ENCODE results near the gene DENND1A.

DENND1A gene

DNA sequence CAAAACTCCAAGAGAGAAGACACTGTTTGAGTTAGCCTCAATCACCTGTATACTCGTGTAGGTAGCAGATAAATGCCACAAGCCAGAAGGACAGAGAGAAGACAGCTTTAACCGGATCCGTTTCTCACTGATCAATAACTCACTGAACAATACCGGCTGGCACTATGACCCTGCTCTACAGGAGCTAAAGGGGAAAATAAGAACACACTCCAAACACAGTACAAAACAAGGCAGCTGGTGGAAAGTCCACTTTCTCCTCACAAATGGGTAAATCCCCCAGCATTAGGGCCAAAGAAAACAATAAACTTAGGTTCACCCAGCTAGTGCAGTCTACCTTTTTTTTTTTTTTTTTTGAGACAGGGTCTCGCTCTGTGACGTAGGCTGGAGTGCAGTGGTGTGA lies 404.5 kb downstream of the DENND1A start:
- no peak overlapping the region for H3K4me3 Mint-ChIP-seq
- DNase-seq (ENCODE audit: low spot score) = no peak
- no peaks in the 10 kb centered on the region for H3K27me3 Mint-ChIP-seq (ENCODE audit: low read depth)
- peaks cover 12% of the 10 kb centered on the region for H3K9me3 Mint-ChIP-seq
- H3K27ac Mint-ChIP-seq = no peak overlapping the region
- H3K36me3 Mint-ChIP-seq (ENCODE audit: low read depth) = no peaks in the 10 kb centered on the region
- H3K4me1 Mint-ChIP-seq (ENCODE audit: low read depth) = no peaks in the 10 kb centered on the region

DNA sequence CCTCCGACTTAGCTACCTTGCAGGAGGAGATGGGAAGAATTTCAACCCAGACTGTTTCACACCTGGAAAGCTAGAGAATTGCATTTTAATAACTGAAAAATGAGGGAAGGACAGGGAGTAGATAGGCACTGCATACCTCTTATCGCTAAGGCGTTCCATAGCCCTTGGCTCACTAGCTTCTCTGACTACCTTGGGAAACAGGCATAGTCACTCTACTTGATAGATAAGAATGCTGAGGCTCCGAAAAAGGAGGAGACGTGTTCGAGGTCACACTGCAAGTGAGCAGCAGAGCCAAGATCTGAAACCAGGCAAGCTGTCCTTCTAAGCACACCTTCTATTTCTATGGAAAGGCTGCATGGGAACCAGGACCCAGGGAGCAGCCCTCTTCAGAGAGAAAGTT lies 405.1 kb downstream of the DENND1A start:
- Mint-ChIP-seq H3K36me3 (ENCODE audit: low read depth) (no peaks in the 10 kb centered on the region), H3K27ac (no peak overlapping the region), H3K4me1 (ENCODE audit: low read depth) (no peaks in the 10 kb centered on the region), H3K27me3 (ENCODE audit: low read depth) (no peaks in the 10 kb centered on the region), H3K4me3 (no peak overlapping the region), H3K9me3 (peaks cover 7% of the 10 kb centered on the region)
- DNase-seq (ENCODE audit: low spot score) = no peak

DNA sequence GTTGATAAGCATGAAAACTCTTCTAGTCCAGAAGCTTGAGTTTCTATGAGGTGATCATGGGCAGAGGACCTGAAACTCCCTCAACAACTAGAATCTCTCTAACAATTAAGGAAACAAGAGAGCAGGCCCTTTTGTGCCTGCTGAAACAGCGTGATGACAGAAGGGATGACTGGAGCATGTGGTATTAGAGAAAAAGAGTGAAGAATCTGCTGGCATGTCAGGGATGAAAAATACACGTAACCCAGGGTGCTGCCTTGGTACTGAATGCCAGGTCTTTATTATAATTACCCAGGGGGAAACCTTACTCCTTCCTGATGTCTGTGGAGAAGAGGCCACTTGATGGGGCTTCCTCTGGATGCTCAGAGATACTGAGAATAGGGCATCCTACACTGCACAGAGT lies 406.1 kb downstream of the DENND1A start:
- DNase-seq (ENCODE audit: low spot score) = no peak
- Mint-ChIP-seq H3K36me3 (ENCODE audit: low read depth) (no peaks in the 10 kb centered on the region), H3K9me3 (no peaks in the 10 kb centered on the region), H3K4me1 (ENCODE audit: low read depth) (no peaks in the 10 kb centered on the region), H3K4me3 (no peak overlapping the region), H3K27ac (no peak overlapping the region), H3K27me3 (ENCODE audit: low read depth) (no peaks in the 10 kb centered on the region)

DNA sequence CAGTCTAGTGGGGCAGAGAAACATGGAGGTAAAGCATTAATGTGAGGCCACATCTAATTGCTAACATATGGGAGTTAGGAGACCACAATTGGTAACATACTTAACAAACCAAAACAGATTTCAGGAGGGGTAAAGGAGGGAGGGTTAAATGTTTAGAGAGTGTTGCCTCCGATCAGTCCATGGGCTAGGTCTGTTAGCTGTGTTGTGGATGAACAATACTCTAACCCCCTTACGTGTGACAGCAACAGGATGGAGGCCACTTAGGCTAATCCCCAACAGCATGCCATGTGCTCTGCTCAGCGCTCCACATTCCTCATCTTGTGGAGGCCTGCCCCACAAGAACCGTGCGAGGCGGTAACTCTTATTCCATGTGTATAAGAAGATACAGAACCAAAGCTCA lies 406.9 kb downstream of the DENND1A start:
- Mint-ChIP-seq H3K4me1 (ENCODE audit: low read depth) (no peaks in the 10 kb centered on the region), H3K4me3 (no peak overlapping the region), H3K36me3 (ENCODE audit: low read depth) (no peaks in the 10 kb centered on the region), H3K9me3 (no peaks in the 10 kb centered on the region), H3K27me3 (ENCODE audit: low read depth) (no peaks in the 10 kb centered on the region), H3K27ac (no peak overlapping the region)
- no peak for DNase-seq (ENCODE audit: low spot score)

DNA sequence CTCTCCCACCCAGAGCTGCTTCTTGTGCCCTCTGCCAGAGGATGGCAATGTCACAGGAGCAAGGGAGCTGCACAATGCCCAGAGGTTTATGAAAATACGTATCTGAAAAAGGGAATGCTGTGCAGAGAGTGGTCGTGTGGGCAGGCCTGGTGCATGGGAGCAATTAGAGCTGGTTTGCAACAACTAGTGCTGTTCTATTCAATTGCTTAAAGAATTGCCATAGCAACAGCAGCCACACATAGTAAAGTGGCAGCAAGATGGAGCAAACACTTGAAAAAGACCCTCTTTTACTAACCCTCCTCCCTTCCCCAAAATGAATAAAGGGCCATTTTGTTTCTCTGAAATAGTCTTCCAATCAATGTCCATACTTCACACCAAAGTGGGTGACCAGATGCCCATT lies 407.7 kb downstream of the DENND1A start:
- Mint-ChIP-seq H3K4me3 (no peak overlapping the region), H3K9me3 (no peaks in the 10 kb centered on the region), H3K27ac (no peak overlapping the region), H3K36me3 (ENCODE audit: low read depth) (no peaks in the 10 kb centered on the region), H3K4me1 (ENCODE audit: low read depth) (no peaks in the 10 kb centered on the region), H3K27me3 (ENCODE audit: low read depth) (no peaks in the 10 kb centered on the region)
- DNase-seq (ENCODE audit: low spot score) = no peak

DNA sequence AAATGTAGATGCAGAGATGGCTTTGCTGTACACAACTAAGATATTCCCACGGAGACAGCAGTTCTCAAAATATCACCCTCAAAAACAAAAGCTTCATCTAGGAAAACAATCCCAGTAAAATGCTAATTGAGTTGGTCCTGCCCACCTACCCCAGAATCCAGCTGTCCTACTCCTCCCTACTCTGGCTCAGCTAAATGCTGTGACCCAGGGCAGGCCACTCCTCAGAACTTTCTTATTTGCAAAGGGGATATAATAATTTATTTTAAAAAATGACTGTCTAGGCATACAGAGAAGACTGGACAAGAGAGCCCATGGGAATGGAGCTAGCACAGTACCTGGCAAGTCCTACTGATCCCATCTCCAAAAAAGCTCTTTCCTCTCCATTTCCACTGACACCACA lies 411.6 kb downstream of the DENND1A start:
- Mint-ChIP-seq H3K4me3 (no peak overlapping the region), H3K9me3 (no peaks in the 10 kb centered on the region), H3K36me3 (ENCODE audit: low read depth) (no peaks in the 10 kb centered on the region), H3K27me3 (ENCODE audit: low read depth) (no peaks in the 10 kb centered on the region), H3K27ac (no peak overlapping the region), H3K4me1 (ENCODE audit: low read depth) (no peaks in the 10 kb centered on the region)
- DNase-seq (ENCODE audit: low spot score) = no peak

DNA sequence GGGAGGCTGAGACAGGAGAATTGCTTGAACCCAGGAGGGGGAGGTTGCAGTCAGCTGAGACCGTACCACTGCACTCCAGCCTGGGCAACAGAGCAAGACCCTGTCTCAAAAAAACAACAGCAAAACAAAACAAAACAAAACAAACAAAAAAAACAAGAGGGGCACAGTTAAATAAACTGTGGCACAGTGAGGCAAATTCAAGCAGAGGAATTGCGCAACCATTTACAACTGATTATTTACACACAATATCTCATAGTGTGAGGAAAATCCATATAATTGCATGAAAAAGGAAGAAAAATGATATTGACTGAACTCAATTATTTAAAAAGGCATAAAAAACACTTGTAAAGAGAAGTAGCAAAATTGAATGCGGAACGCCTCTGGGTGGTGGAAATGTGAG lies 412.4 kb downstream of the DENND1A start:
- DNase-seq (ENCODE audit: low spot score) = no peak
- H3K4me3 Mint-ChIP-seq = no peak overlapping the region
- no peaks in the 10 kb centered on the region for H3K9me3 Mint-ChIP-seq
- no peaks in the 10 kb centered on the region for H3K27me3 Mint-ChIP-seq (ENCODE audit: low read depth)
- H3K4me1 Mint-ChIP-seq (ENCODE audit: low read depth) = no peaks in the 10 kb centered on the region
- no peak overlapping the region for H3K27ac Mint-ChIP-seq
- no peaks in the 10 kb centered on the region for H3K36me3 Mint-ChIP-seq (ENCODE audit: low read depth)

DNA sequence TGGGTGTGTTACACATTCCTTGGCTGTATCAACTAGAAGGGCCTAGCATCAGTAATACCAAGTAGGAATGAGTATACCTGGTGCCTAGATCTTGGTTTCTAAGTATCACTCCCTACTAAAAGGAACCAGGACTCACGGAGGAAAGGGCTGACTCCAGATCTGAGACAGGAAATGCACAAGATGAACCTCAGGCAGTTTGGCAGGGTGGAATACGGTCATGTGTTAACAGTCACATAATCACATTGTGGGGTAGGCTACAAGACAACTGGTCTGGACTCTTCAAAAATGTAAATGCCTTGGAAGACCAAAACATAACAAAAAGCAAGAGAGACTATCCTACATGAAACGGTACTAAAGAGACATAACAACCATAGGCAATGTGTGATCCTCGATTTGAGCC lies 415.2 kb downstream of the DENND1A start:
- no peak overlapping the region for H3K27ac Mint-ChIP-seq
- H3K4me3 Mint-ChIP-seq = no peak overlapping the region

DNA sequence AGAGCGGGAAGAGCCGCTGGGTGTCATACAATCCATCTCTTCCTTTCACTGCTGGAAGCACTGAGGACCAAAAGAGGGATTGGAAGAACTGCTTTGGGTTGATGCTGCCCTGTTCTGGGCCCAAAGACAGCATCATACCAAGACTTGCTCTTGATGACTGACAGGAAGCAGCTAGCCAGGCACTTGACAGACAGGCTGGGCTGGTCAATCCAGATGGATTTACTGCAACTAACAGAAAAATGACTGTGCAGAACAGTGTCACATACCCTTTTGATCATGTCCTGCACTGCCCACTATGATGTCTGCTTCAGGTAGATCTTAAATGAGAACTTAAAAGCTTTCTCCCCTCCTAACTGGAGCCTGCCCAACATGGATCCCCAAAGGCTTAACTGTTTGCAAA lies 416.4 kb downstream of the DENND1A start:
- Mint-ChIP-seq H3K27me3 (ENCODE audit: low read depth) (no peaks in the 10 kb centered on the region), H3K4me1 (ENCODE audit: low read depth) (no peaks in the 10 kb centered on the region), H3K4me3 (no peak overlapping the region), H3K9me3 (no peaks in the 10 kb centered on the region), H3K27ac (no peak overlapping the region), H3K36me3 (ENCODE audit: low read depth) (no peaks in the 10 kb centered on the region)
- no peak for DNase-seq (ENCODE audit: low spot score)

More for the DNA sequence above, 415.2 kb downstream of the DENND1A start:
- no peaks in the 10 kb centered on the region for H3K4me1 Mint-ChIP-seq (ENCODE audit: low read depth)
- H3K36me3 Mint-ChIP-seq (ENCODE audit: low read depth) = no peaks in the 10 kb centered on the region
- H3K9me3 Mint-ChIP-seq = no peaks in the 10 kb centered on the region
- H3K27me3 Mint-ChIP-seq (ENCODE audit: low read depth) = no peaks in the 10 kb centered on the region
- no peak for DNase-seq (ENCODE audit: low spot score)

DNA sequence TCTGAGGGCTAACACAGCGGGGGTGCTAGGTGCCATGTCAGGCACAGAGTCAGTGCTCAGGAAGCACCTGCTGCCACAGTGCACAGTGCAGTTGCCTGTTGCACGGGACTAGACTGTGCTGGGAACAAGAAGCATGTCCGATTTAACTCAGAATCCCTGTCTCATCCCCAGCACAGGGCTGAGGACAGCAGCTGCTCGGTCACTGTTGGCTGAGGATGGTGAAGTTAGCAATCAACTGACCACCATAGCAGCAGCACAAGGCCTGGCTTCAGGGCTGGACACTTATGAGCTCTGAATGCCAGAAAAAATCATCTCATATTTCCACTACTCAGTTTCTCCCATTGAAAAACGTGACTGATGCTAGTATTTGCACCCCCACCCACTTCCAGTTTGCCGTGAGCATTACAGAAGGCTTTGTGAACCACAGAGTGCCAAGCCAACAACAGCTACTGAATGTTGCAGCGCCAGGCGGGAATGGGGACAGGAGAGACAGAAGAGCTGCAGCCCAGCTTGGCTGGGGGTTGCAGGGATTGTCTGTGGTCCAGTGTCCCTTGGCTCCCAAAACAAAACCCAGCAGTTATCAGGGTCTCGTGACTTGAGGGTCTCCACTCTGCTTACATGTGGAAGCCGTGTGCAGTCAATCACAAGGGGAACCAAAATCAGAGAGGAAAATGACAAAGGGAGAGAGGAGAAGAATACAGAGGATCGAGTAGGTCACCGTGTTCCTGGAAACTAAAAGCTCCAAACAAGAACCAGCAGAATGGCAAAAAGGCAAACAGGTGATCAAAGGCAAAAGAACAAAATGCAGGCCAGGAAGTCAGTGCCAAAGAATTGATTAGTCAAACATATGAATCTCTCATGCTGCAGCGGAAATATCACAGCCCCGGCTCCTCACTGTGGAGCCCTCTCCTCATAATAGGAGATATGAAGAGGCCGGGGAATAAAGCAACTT lies 418.3 kb downstream of the DENND1A start:
- no peak for DNase-seq (ENCODE audit: low spot score)
- H3K9me3 Mint-ChIP-seq = no peaks in the 10 kb centered on the region
- no peaks in the 10 kb centered on the region for H3K4me1 Mint-ChIP-seq (ENCODE audit: low read depth)
- H3K27ac Mint-ChIP-seq = no peak overlapping the region
- H3K36me3 Mint-ChIP-seq (ENCODE audit: low read depth) = no peaks in the 10 kb centered on the region
- no peak overlapping the region for H3K4me3 Mint-ChIP-seq
- H3K27me3 Mint-ChIP-seq (ENCODE audit: low read depth) = no peaks in the 10 kb centered on the region

DNA sequence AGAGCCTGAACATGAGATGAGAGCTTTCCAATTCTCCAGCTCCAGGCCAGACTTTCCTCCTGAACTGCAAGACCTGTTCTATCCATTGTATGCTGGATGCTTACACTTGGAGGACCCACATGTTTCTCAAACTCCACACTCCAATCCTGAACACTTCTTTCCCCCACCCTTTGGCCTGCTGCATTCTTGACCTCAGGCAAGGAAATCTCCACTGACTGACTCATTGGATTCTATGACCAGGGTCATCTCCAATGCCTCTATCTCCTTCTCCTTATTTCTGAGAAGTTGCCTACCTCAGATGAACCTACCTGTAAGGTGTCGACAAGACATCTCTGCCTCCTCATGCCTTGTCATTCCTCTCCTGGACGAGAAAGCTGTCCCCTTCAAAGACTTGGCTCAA lies 420.3 kb downstream of the DENND1A start:
- Mint-ChIP-seq H3K4me3 (no peak overlapping the region), H3K27me3 (ENCODE audit: low read depth) (no peaks in the 10 kb centered on the region), H3K4me1 (ENCODE audit: low read depth) (no peaks in the 10 kb centered on the region), H3K9me3 (no peaks in the 10 kb centered on the region), H3K36me3 (ENCODE audit: low read depth) (no peaks in the 10 kb centered on the region), H3K27ac (no peak overlapping the region)
- DNase-seq (ENCODE audit: low spot score) = no peak

DNA sequence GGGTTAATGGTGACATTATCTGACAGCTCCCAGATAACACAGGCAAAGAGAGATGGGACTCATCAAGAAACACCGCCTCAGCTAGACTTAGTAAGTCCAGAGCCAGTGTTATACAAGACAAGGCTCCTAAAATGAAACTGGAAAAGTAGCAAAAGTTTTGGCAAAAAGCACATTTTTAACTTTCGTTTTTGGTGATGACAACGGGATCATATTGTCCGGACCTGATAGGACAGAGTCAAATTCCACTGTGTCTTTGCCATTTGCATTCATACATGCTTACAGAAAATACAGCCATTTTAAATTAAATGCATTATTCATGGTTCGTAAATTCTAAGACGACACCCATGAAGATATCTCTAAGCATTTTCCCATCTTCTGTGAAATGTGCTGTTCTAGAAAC lies 421.9 kb downstream of the DENND1A start:
- H3K4me3 Mint-ChIP-seq = no peak overlapping the region
- no peaks in the 10 kb centered on the region for H3K27me3 Mint-ChIP-seq (ENCODE audit: low read depth)
- no peaks in the 10 kb centered on the region for H3K9me3 Mint-ChIP-seq
- H3K4me1 Mint-ChIP-seq (ENCODE audit: low read depth) = no peaks in the 10 kb centered on the region
- H3K36me3 Mint-ChIP-seq (ENCODE audit: low read depth) = no peaks in the 10 kb centered on the region
- H3K27ac Mint-ChIP-seq = no peak overlapping the region
- DNase-seq (ENCODE audit: low spot score) = no peak

DNA sequence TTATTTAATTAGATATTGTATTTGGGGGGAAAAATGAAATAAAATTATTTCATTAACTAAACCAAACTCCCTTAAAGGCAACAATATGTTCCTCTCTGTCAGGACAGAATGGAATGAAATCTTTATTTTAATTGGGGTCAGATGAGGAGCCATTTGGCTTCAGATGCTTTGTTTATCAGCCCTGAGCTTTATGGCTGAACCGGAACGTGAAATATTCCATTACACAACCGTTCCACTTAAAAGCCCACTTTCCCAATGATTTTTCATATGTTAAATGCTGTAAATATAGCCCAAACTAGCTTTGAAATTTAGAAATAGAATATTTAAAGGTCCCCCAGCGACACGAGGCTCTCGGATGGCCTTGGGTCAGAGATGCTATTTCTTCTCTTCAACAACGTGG lies 424.4 kb downstream of the DENND1A start:
- H3K9me3 Mint-ChIP-seq = no peaks in the 10 kb centered on the region
- no peak for DNase-seq (ENCODE audit: low spot score)
- H3K36me3 Mint-ChIP-seq (ENCODE audit: low read depth) = no peaks in the 10 kb centered on the region
- H3K27me3 Mint-ChIP-seq (ENCODE audit: low read depth) = no peaks in the 10 kb centered on the region
- H3K27ac Mint-ChIP-seq = no peak overlapping the region
- no peak overlapping the region for H3K4me3 Mint-ChIP-seq
- no peaks in the 10 kb centered on the region for H3K4me1 Mint-ChIP-seq (ENCODE audit: low read depth)

DNA sequence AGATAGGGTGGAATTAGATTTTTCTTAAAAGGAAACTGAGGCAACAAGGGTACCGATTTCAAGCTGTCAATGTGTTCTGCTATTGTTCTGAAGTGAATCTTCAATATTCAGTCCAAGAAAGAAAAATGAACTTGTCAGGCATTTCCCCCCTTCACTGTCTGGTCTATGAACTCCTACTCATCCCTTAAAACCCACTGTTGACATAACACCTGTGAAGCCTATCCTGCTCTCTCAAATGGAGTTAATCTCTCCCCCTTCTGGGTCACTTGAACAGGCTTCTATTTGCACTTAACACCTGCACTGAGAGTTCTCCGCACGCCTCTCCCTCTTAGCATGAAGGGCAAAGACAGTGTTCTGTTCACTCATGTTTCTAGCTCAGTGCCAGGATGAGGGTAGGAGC lies 429.6 kb downstream of the DENND1A start:
- H3K4me3 Mint-ChIP-seq = no peak overlapping the region
- H3K27me3 Mint-ChIP-seq (ENCODE audit: low read depth) = no peaks in the 10 kb centered on the region
- DNase-seq (ENCODE audit: low spot score) = no peak
- no peak overlapping the region for H3K27ac Mint-ChIP-seq
- H3K4me1 Mint-ChIP-seq (ENCODE audit: low read depth) = no peaks in the 10 kb centered on the region
- no peaks in the 10 kb centered on the region for H3K36me3 Mint-ChIP-seq (ENCODE audit: low read depth)
- no peaks in the 10 kb centered on the region for H3K9me3 Mint-ChIP-seq

DNA sequence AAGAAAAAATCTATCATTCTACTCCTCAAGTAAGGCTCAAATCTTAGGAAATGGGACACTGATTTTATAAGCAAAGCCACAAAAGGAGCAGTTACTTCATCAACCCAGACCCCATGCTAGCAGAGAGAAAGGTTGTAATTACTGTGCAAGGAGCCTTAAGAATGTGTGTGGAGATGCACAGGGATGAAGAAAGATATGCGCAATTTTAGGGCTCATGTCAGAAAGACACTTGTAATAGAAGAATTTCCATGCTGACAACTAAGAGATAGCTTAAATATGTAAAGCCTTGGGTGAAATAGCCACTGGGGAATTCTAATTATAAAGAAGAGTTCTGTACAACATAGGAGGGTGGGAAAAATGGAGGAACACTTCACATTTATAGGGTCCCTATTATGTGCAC lies 432.1 kb downstream of the DENND1A start:
- no peaks in the 10 kb centered on the region for H3K27me3 Mint-ChIP-seq (ENCODE audit: low read depth)
- H3K4me3 Mint-ChIP-seq = no peak overlapping the region
- no peak for DNase-seq (ENCODE audit: low spot score)
- no peaks in the 10 kb centered on the region for H3K9me3 Mint-ChIP-seq
- no peaks in the 10 kb centered on the region for H3K4me1 Mint-ChIP-seq (ENCODE audit: low read depth)
- H3K27ac Mint-ChIP-seq = no peak overlapping the region
- H3K36me3 Mint-ChIP-seq (ENCODE audit: low read depth) = no peaks in the 10 kb centered on the region
